Limb (tissue), 2 donors: Measurements from ENCODE around the gene HPCAL1.
A peak's percentile ranks its signal among the peaks of the same experiment; 100 is the strongest.

Experiments used
- DNase-seq, 2 donors: peaks; one replicate each; pipeline ENCODE4 v3.0.0-alpha.2; 2016; ENCODE audit errors: extremely low spot score in 2 of 2

HPCAL1 gene

DNA sequence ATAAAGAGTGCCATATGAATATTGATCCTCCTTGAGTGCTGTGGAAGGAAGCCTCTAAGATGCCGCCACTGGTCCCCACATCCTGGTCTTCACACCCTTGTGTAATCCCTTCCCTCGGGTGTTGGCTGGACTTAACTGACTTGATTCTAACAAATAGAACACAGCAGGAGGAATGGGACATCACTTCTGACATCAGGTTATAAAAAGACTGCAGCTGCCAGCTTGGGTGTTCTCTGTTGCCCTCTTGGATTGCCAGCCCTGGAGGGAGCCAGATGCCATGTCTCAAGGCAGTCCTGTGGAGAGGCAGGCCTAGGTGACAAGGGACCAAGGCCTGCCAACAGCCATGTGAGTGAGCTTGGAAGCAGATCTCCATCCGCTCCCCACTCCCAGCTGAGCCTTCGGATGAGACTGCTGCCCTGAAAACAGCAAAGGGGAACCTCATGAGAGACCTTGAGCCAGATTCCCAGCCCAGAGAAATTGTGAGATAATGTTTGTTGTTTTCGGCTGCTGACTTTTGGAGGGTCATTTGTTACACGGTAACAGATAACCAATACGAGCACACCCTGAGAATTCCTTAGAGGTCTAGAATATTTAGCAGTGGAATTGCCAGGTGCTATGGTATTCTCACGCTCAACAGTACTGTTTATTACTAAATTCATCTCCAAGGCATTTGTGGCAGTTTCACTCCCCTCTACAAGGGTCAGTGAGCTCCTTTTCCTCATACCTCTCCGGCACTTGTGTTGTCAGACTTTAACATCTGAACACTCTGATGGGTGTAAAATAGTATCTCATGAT, 32.5 kb downstream of the HPCAL1 start:
- no peak for DNase-seq

GRCh38 chr2:10336283-10336682, 33.6 kb downstream of the HPCAL1 start:
- no peak for DNase-seq

DNA sequence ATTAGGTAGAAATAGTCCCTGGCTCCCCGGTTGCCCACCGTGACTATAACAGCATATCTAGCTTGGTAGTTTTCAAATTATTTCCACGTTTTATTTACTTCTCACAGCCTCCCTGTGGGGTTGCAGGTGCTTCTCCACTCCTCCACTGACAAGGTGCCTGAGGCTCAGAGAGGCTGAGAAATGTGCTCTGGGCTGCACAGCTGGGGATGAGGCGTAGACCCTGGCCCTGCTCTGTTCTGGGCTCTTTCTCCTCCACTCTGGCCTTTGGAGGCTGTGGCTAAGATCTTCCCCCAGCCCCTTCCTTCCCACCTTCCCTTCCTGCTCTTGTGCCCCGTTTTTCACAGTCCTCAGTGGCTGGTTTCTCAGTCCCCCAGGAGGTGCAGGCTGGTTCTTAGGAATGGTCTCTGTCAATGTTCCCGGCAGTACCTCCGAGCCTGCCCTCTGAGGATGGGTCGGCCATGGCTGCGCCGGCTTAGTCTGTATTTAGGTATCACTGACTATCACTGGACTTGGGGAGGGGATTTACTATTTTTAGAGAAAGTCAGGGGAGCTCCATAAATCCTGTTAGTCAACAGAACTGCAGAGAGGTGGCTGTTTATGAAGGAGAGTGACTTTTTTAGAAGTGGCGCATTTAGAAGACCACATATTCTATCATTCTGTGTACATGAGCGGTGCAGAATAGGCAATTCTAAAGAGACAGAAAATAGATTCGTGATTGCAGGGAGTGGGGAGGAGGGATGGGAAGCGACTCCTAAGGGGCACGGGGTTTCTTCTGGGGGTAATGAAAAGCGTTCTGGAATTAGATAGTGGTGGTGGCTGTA, 35.0 kb downstream of the HPCAL1 start:
- DNase-seq = no peak

DNA sequence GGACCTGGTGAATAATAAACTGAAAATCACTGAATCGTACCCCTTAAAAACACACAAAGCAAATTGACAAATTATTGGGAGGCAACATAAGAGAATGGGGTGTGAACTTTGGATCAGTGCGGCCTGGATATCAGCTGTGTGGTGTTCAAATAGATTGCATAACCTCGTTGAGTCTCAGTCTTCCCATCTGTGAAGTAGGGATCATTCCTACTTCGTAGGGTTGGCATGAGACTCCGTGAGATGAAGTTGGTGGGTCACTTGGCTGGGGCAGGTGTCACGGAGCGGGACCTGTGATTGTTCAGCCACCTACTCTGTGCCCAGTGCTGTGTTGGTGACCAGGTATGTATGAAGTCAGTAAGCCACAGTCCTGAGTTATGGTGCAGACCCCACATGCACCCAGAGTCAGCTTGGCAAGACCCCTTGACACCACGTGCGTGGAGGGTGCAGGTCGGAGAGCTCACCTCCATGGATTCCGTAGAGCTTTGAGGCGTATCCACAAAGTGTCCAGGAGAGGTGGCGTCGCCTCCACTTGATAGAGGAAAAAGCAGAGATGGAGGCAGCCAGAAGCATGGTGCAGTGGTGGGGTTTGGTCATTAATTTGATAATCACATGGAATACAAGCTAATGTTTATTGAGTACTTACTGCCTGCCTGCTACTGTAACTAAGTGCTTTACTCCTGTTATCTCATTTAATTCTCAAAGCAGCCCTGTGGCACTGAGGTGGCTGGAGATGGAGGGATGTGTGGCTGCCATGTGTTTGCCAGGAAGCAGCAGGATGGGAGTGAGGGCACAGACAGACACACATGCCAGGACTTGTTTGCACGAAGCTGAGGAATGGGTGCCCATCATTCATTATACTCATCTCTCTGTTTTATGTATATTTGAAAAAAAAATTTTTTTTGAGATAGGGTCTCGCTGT, 35.8 kb downstream of the HPCAL1 start:
- DNase-seq = no peak

DNA sequence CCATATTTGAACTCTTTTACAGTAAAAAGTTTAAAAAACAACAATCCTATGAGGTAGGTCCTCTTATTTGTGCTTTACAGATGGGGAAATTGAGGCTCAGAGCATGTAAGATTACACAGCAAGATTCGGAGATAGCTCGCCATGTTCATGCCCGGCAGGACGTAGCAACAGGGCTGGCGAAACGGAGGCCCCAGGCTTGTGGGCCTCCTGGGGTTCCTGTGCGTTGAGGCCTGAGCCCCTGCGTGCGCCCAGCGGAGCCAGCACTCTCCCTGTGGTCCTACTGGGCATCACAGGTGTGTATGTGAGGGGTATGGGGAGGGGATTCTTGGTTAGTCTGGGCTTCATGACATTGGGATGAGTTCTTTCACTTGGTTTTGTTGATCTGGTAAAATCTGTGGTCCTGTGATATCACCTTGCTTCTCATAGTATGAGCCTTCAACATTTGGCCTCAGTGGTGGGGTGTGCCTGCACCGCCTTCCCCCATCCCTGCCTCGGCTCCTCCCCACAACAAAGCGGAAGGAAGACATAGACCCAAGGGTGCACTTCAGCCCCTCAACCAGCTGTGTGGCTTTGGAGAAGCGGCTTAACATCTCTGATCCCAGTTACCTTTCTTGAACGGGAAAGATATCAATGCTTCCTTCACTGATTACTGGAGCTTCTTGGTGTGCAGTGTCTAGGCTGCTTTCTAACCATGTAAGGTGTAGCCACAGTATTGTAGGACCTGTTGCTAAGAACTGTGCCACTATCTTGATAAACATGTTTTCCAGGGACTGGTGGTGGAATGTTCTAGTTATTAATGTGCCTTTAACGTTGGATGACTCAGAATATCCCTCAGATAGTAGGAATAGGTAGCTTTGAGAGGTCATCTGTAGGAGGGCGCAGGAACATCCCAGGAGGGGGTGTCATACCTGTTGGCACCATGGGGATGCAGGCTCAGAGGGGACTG, 37.2 kb downstream of the HPCAL1 start:
- DNase-seq = no peak

DNA sequence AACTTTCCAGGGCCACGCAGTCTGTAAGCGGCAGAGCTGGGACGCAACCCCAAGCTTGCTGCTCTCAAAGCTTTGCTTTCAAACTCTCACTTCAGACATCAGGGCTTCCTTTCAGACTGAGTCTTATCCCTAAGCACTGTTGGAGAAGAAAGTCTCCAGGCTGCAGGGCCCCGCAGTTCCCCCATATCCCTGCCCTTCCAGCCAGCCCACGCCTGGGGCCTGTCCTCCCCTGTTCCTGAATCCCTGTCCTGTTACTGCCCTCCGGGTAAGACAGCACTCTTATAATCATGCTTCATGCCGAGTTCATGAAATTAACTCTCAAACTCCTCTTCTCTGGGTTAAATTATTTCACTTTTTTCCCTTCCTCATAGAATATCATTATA, 37.9 kb downstream of the HPCAL1 start:
- no peak for DNase-seq

- DNase-seq = no peak
Observed at GRCh38 chr2:10341193-10341592, 38.5 kb downstream of the HPCAL1 start.

DNA sequence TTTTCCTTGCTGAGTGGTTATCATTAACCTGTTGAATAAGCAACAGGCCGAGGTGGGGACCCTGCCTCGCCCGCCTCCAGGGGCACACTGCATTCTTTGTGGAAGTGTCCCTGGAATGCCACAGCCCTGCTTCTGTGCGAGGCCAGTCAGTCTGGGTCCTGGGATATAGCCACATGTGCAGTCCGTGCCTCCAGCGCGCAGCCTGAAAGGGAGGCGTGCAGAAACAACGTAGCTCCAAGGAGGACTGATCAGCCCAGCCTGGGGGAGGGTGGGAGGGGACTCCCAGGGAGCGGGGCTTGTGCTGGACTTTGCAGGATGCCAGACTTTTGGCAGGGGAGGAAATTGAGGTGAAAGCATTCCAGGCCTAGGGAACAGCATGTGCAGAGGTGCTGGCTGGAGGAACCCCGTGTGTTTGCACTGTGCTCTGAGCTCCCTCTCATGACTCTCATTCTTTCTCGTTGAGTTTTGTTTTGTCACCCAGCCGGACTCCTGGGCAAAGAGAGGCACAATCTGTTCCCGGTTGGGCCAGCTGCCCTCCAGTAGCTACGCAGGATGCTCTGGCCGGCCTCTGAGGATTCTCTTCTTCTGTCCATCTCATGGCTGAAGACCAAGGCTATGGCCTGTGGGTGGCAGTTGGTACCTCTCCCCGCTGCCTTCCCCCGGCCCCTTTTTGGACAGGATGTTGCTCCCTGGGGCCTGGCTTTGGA, 39.7 kb downstream of the HPCAL1 start:
- no peak for DNase-seq

GRCh38 chr2:10343191-10343590, 40.5 kb downstream of the HPCAL1 start:
- no peak for DNase-seq

- no peak for DNase-seq
Observed at GRCh38 chr2:10343658-10344057, 41.0 kb downstream of the HPCAL1 start.

- DNase-seq = peak in 1 of 2 donors; percentile 58
Observed at GRCh38 chr2:10344105-10345066, 41.7 kb downstream of the HPCAL1 start.

GRCh38 chr2:10345126-10345525, 42.4 kb downstream of the HPCAL1 start:
- no peak for DNase-seq

DNA sequence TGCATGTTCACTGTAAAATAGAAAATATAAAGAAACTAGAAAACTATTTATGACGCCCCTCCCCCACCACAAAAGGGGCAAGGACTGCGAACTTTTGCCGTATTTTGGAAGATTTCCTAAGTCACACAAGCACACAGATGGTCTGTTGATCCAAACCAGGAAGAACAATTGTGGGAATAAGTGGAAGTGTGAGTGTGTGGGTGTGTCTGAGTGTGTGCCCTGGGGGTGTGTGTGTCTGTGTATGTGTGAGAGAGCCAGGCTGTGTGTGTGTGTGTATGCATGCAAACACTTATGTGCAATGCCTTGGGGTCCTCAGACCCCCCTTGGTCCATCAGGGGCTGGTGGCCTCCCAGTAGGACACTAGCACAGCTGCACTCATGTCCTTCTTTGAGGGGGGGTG, 43.1 kb downstream of the HPCAL1 start:
- no peak for DNase-seq

- DNase-seq = no peak
Observed at GRCh38 chr2:10346929-10347561, 44.3 kb downstream of the HPCAL1 start.

DNA sequence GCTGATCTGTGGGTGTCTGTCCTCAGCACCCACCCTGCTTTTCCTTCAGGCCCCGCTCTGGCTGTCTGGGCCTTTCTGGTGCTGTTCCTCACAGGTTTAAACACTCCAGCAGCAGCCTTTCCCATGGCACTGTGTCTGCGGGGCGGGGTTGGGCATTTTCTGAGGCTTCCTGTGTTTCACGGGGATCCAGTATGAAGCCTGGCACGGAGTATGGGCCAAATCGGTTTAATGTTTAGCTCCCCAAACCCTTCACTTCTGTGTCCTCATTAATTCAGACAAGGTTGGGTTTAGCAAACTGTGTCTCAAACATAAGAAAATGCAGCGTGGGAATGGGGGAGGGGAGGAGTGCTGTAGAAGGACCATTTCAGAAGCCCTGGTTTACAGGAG, 44.9 kb downstream of the HPCAL1 start:
- no peak for DNase-seq

DNA sequence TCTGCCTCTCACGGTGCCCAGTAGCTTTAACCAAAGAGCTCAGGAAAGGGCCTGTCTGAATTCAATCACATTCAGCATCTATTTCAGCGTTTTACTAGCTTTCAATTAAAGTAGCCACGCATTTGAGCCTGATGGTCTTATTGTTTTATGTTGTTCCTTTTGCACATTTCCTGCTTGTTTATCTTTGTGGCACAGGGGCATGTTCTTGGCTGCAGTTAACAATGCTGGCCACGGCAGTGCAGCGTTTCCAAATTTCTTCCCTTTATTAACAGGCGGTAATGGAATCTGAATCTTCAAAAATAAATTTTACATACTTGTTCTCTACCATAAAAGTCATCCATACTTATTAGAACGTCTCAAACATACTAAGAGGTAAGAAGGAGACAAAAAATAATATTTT, 46.2 kb downstream of the HPCAL1 start:
- DNase-seq = no peak

- DNase-seq = no peak
Observed at GRCh38 chr2:10350761-10351160, 48.1 kb downstream of the HPCAL1 start.

GRCh38 chr2:10352361-10352760, 49.7 kb downstream of the HPCAL1 start:
- no peak for DNase-seq
